H1 (cell line): Measurements from ENCODE around the gene FARS2. TPM values are rescaled to one million over a fixed set of nuclear protein-coding genes. Genes with fewer than 3 reads are reported as not detected.

ENCODE experiments used
- CTCF ChIA-PET: fragments of 300-600 bp; sonication (Branson Sonifier 250); formaldehyde crosslinking; loops from one replicate; lab custom pipeline; 2021; ENCODE audit not compliant: partially characterized antibody; lab: Charles Lee
- POLR2A ChIA-PET: fragments of 300-600 bp; sonication (Branson Sonifier 250); formaldehyde crosslinking; loops from one replicate; lab custom pipeline; 2021; ENCODE audit warnings: inconsistent platforms; ENCODE audit not compliant: partially characterized antibody; lab: Charles Lee
- DNase-seq, 2 experiments: peaks; one replicate each; pipeline versions ENCODE4 v3.0.0 to v3.0.0-alpha.2; 2010 to 2022; ENCODE audit warnings: low spot score in 2 of 2, low read depth in 1 of 2, mixed read lengths in 1 of 2
- FAIRE-seq: peaks from 2 replicates; lab custom pipeline; 2011; peaks lifted over from hg19 to GRCh38; lab: Jason Lieb, UNC
- H2AFZ ChIP-seq: 2 replicates; pipeline ENCODE4 v1.8.1; 2012; ENCODE audit warnings: low read length, inconsistent platforms
- H2AK5ac ChIP-seq: 2 replicates; pipeline ENCODE4 v1.6.1; 2013; ENCODE audit warnings: low read depth, low read length
- H2BK120ac ChIP-seq: replicated peaks from 2 replicates; pipeline ENCODE3; 2013; ENCODE audit warnings: low read depth, low read length, inconsistent platforms
- H2BK12ac ChIP-seq: 2 replicates; pipeline ENCODE4 v1.6.1; 2013; ENCODE audit warnings: low read depth, low read length
- H2BK15ac ChIP-seq: 2 replicates; pipeline ENCODE4 v1.6.1; 2013; ENCODE audit warnings: low read length
- H2BK20ac ChIP-seq: 2 replicates; pipeline ENCODE4 v1.6.1; 2013; ENCODE audit warnings: low read length
- H2BK5ac ChIP-seq: 2 replicates; pipeline ENCODE4 v1.6.1; 2013; ENCODE audit warnings: low read depth, low read length
- H3K14ac ChIP-seq: 2 replicates; pipeline ENCODE4 v1.6.1; 2013; ENCODE audit warnings: inconsistent platforms; ENCODE audit not compliant: insufficient read length
- H3K18ac ChIP-seq: 2 replicates; pipeline ENCODE4 v1.6.1; 2013; ENCODE audit warnings: low read length; ENCODE audit errors: extremely low read depth
- H3K23ac ChIP-seq: 2 replicates; pipeline ENCODE4 v1.6.1; 2013; ENCODE audit warnings: inconsistent platforms; ENCODE audit not compliant: insufficient read length
- H3K23me2 ChIP-seq: 2 replicates; pipeline ENCODE4 v1.6.1; 2013; ENCODE audit warnings: low read depth, low read length
- H3K27ac ChIP-seq: 2 replicates; pipeline ENCODE4 v1.6.1; 2011; ENCODE audit warnings: low read depth, low read length, inconsistent platforms
- H3K27me3 ChIP-seq, 4 experiments: replicated peaks in 1 of 4; 1 replicate in 1 of 4; 2 replicates in 3 of 4; pipeline versions ENCODE4 v1.6.1 to v1.8.1; 2011 to 2013; ENCODE audit warnings: low read length in 3 of 4, mild to moderate bottlenecking in 3 of 4, inconsistent platforms in 2 of 4, mixed read lengths in 2 of 4, moderate library complexity in 1 of 4; ENCODE audit not compliant: control insufficient read depth in 3 of 4, insufficient read depth in 3 of 4; ENCODE audit errors: extremely low read depth in 1 of 4
- H3K36me3 ChIP-seq, 4 experiments: 2 replicates each; pipeline versions ENCODE4 v1.6.1 to v1.8.1; 2011 to 2013; ENCODE audit warnings: mild to moderate bottlenecking in 4 of 4, low read length in 3 of 4, moderate library complexity in 2 of 4, control low read depth in 1 of 4, inconsistent platforms in 1 of 4; ENCODE audit not compliant: insufficient read depth in 4 of 4, control insufficient read depth in 2 of 4
- H3K4ac ChIP-seq: replicated peaks from 2 replicates; pipeline ENCODE3; 2013; ENCODE audit warnings: low read length, low read depth, mixed read lengths, inconsistent platforms; ENCODE audit not compliant: insufficient read length
- H3K4me1 ChIP-seq, 4 experiments: replicated peaks in 1 of 4; 1 replicate in 1 of 4; 2 replicates in 3 of 4; pipeline versions ENCODE4 v1.6.1 to v1.8.1; 2011 to 2013; ENCODE audit warnings: low read length in 3 of 4, inconsistent platforms in 2 of 4, mixed read lengths in 1 of 4; ENCODE audit not compliant: insufficient read depth in 4 of 4, control insufficient read depth in 3 of 4
- H3K4me2 ChIP-seq, 2 experiments: 2 replicates each; pipeline versions ENCODE4 v1.6.1 to v1.8.1; 2011 to 2013; ENCODE audit warnings: low read depth in 2 of 2, low read length in 2 of 2, control low read depth in 1 of 2, inconsistent platforms in 1 of 2, mild to moderate bottlenecking in 1 of 2; ENCODE audit not compliant: insufficient read depth in 1 of 2
- H3K4me3 ChIP-seq, 4 experiments: fragments of 200-600, 300-600 bp in 1 of 4; sonication (generic), shearing (Covaris generic), sonication (Bioruptor Twin) in 1 of 4; 2 replicates each; pipeline versions ENCODE4 v1.5.1 to v1.8.1; 2011 to 2016; ENCODE audit warnings: low read length in 4 of 4, low read depth in 3 of 4, control low read depth in 2 of 4, inconsistent platforms in 2 of 4, mild to moderate bottlenecking in 2 of 4, mixed read lengths in 1 of 4, moderate library complexity in 1 of 4; ENCODE audit not compliant: insufficient read depth in 2 of 4; ENCODE audit errors: extremely low read depth in 1 of 4
- H3K56ac ChIP-seq: replicated peaks from 2 replicates; pipeline ENCODE3; 2013; ENCODE audit warnings: low read depth, mild to moderate bottlenecking, mixed read lengths, low read length, inconsistent platforms; ENCODE audit not compliant: insufficient read length
- H3K79me1 ChIP-seq: 2 replicates; pipeline ENCODE4 v1.6.1; 2013; ENCODE audit warnings: low read depth, low read length, control low read depth
- H3K79me2 ChIP-seq, 2 experiments: 2 replicates each; pipeline versions ENCODE4 v1.6.1 to v1.8.1; 2012 to 2013; ENCODE audit warnings: low read length in 2 of 2, mild to moderate bottlenecking in 2 of 2, inconsistent platforms in 1 of 2; ENCODE audit not compliant: insufficient read depth in 2 of 2, control insufficient read depth in 1 of 2
- H3K9ac ChIP-seq, 4 experiments: replicated peaks in 1 of 4; 1 replicate in 1 of 4; 2 replicates in 3 of 4; pipeline versions ENCODE4 v1.6.1 to v1.8.1; 2011 to 2013; ENCODE audit warnings: low read depth in 3 of 4, low read length in 3 of 4, control low read depth in 2 of 4, mild to moderate bottlenecking in 2 of 4, moderate library complexity in 2 of 4, inconsistent platforms in 1 of 4; ENCODE audit errors: extremely low read depth in 1 of 4
- H3K9me3 ChIP-seq, 2 experiments: 2 replicates each; pipeline versions ENCODE4 v1.6.1 to v1.8.1; 2012 to 2013; ENCODE audit warnings: mild to moderate bottlenecking in 2 of 2, moderate library complexity in 2 of 2, control low read depth in 1 of 2, inconsistent platforms in 1 of 2, low read depth in 1 of 2, low read length in 1 of 2, mixed read lengths in 1 of 2; ENCODE audit not compliant: insufficient read depth in 2 of 2
- H4K20me1 ChIP-seq, 2 experiments: replicated peaks in 1 of 2; 2 replicates each; pipeline versions ENCODE3 to v1.8.1; 2011 to 2013; ENCODE audit warnings: inconsistent platforms in 2 of 2, low read length in 2 of 2, mild to moderate bottlenecking in 1 of 2; ENCODE audit not compliant: insufficient read depth in 2 of 2, control insufficient read depth in 1 of 2
- H4K5ac ChIP-seq: 2 replicates; pipeline ENCODE4 v1.6.1; 2013; ENCODE audit warnings: low read length, low read depth, mixed read lengths, inconsistent platforms; ENCODE audit not compliant: insufficient read length
- H4K8ac ChIP-seq: 2 replicates; pipeline ENCODE4 v1.8.0; 2013; ENCODE audit warnings: mild to moderate bottlenecking, moderate library complexity, low read length, inconsistent platforms; ENCODE audit not compliant: insufficient read depth; ENCODE audit errors: extremely low read depth
- H4K91ac ChIP-seq: replicated peaks from 2 replicates; pipeline ENCODE3; 2013; ENCODE audit warnings: low read length, mixed read lengths, inconsistent platforms; ENCODE audit not compliant: insufficient read length
- EP300 ChIP-seq, 2 experiments: IDR thresholded peaks; 1 replicate in 1 of 2; 2 replicates in 1 of 2; pipeline ENCODE4 v1.6.1; 2011 to 2012; ENCODE audit warnings: low read depth in 2 of 2, low read length in 2 of 2, mild to moderate bottlenecking in 2 of 2, borderline replicate concordance in 1 of 2, inconsistent platforms in 1 of 2, moderate library complexity in 1 of 2
- KDM4A ChIP-seq: IDR thresholded peaks from one replicate; pipeline ENCODE4 v1.7.1; 2012; ENCODE audit warnings: low read depth, mild to moderate bottlenecking, moderate library complexity, low read length, inconsistent platforms; ENCODE audit not compliant: severe bottlenecking
- NANOG ChIP-seq: IDR thresholded peaks from 2 replicates; pipeline ENCODE4 v1.6.1; 2011; ENCODE audit warnings: low read length, low read depth, mild to moderate bottlenecking, inconsistent platforms; ENCODE audit not compliant: insufficient read depth, poor library complexity, severe bottlenecking
- NRF1 ChIP-seq: IDR thresholded peaks from 2 replicates; pipeline ENCODE4 v1.6.1; 2011; ENCODE audit warnings: mild to moderate bottlenecking, low read depth, low read length, improper control_type of control experiment
- POLR2A ChIP-seq, 2 experiments: IDR thresholded peaks; 1 replicate in 1 of 2; 2 replicates in 1 of 2; pipeline ENCODE4 v1.6.1; 2011; ENCODE audit warnings: low read depth in 2 of 2, low read length in 2 of 2, mild to moderate bottlenecking in 2 of 2; ENCODE audit errors: control extremely low read depth in 1 of 2
- RNF2 ChIP-seq: fragments of 200-900, 300-1000 bp; sonication (generic); IDR thresholded peaks from 2 replicates; pipeline ENCODE4 v1.7.1; 2016; ENCODE audit warnings: borderline replicate concordance, low read depth, mild to moderate bottlenecking, antibody characterized with exemption, low read length; ENCODE audit not compliant: poor library complexity, severe bottlenecking; ENCODE audit errors: missing control alignments
- RXRA ChIP-seq: IDR thresholded peaks from 2 replicates; pipeline ENCODE4 v1.6.1; 2011; ENCODE audit warnings: low read depth, mild to moderate bottlenecking, low read length, moderate library complexity; ENCODE audit not compliant: insufficient read depth
- SIRT6 ChIP-seq: IDR thresholded peaks from one replicate; pipeline ENCODE4 v1.7.1; 2012; ENCODE audit warnings: low read length, inconsistent platforms
- SRF ChIP-seq: IDR thresholded peaks from 2 replicates; pipeline ENCODE4 v1.6.1; 2011; ENCODE audit warnings: mild to moderate bottlenecking, low read depth, low read length, moderate library complexity
- TBP ChIP-seq: IDR thresholded peaks from 2 replicates; pipeline ENCODE4 v1.6.1; 2011; ENCODE audit warnings: low read depth, low read length, improper control_type of control experiment
- TEAD4 ChIP-seq: IDR thresholded peaks from 2 replicates; pipeline ENCODE4 v1.6.1; 2012; ENCODE audit warnings: low read depth, low read length, inconsistent platforms, mixed read lengths
- WGBS, 2 experiments: shearing (Covaris generic) in 1 of 2; methylation state at CpG; one replicate each; pipeline versions ENCODE4 v1.1.6 to v1.1.7; 2013 to 2015; ENCODE audit warnings: low lambda C conversion rate in 2 of 2, mixed read lengths in 2 of 2, inconsistent platforms in 1 of 2, low coverage in 1 of 2, missing lambda C conversion rate in 1 of 2; ENCODE audit not compliant: insufficient replicate concordance in 2 of 2, insufficient coverage in 1 of 2, insufficient read length in 1 of 2; ENCODE audit errors: extremely low coverage in 1 of 2, missing lambda C conversion rate in 1 of 2; 5-methylcytosine and 5-hydroxymethylcytosine counted together
- polyA plus RNA-seq, 7 experiments: library from polyadenylated mRNA; depleted of rRNA in 3 of 7; stranded (reverse) in 5 of 7; unstranded in 2 of 7; fragments of >200 nt in 5 of 7; fragments of 200-250 nt in 2 of 7; gene quantifications; 1 replicate in 5 of 7; 2 replicates in 1 of 7; 4 replicates in 1 of 7; pipeline versions ENCODE4 v1.2.1 to v1.2.3, GENCODE V29; 2011 to 2013; ENCODE audit warnings: missing spikeins in 2 of 7, mixed read lengths in 2 of 7
- total RNA-seq: library from RNA; stranded (reverse); fragmentation: NEBNext Ultra II Directional; extraction: Animal tissue kit (Norgen Biotek cat#: 25700); gene quantifications from 2 replicates; pipeline ENCODE4 v1.2.1, GENCODE V29; 2021

The FARS2 gene
- total and polyA plus RNA-seq, 2 of the 8 experiments (the other 6 are each of a cell fraction or from before 2014, with no cell fraction given): 11.7 to 14.4 TPM

DNA sequence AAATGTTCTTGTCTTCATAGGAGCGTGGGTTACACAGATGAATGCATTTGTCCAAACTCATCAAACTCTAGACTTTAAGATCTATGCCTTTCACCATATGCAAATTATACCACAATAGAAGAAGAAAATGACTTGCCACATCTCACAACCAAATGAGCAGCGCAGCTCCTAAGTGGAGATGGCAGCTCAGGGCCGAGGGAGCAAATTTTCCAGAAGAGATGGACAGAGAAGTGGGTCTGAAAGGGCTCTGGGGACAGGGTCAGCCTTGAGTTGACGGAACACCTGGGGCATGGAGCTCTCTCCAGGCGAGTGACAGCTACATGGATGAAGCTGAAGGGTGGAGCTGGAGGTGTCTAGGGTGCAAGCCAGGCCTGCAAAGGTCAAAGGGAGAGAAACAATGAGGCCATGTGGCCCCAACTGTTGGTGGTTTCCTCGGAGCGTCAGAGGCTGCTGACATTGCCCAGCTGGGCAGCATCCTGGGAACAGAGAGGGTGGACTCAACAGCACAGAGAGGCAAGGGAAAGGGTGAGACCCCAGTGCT is 517.1 kb downstream of the FARS2 start:
- DNase-seq (no peak), FAIRE-seq (no peak)
- CTCF ChIA-PET: interaction anchor here (0.8 to 1.6 kb wide), 4 partner anchors 9 to 23 kb away, joined by 3 to 4 read pairs (median 3); no protein-coding TSS in a partner anchor
- no peak overlapping the region for H3K18ac ChIP-seq
- WGBS, 2 experiments: 92% methylated on average over 7 of the region's 7 CpGs; no CpG with 5 or more reads in 1 of the 2 experiments
- no peak overlapping the region for H4K91ac ChIP-seq
- H3K36me3 ChIP-seq: no peaks in the 10 kb centered on the region
- H2BK15ac ChIP-seq: no peak overlapping the region
- no peak overlapping the region for H3K9ac ChIP-seq
- H2AFZ ChIP-seq: no peak overlapping the region
- no peak overlapping the region for H2BK12ac ChIP-seq
- no peak overlapping the region for H4K5ac ChIP-seq
- peaks cover 1 to 9% (median 4%) of the 10 kb centered on the region in 4 experiments; a peak in 5 of 7 replicates for H3K4me1 ChIP-seq
- no peaks in the 10 kb centered on the region for H4K20me1 ChIP-seq
- no peak overlapping the region for H4K8ac ChIP-seq
- H3K4ac ChIP-seq: no peak overlapping the region
- H2BK20ac ChIP-seq: no peak overlapping the region
- H3K4me2 ChIP-seq: no peak overlapping the region
- POLR2A ChIA-PET: no interaction called here
- no peak overlapping the region for H3K27ac ChIP-seq
- H3K14ac ChIP-seq: no peak overlapping the region
- H3K9me3 ChIP-seq: no peaks in the 10 kb centered on the region
- H3K23ac ChIP-seq: no peak overlapping the region
- no peak overlapping the region for H2AK5ac ChIP-seq
- H2BK120ac ChIP-seq: no peak overlapping the region
- no peaks in the 10 kb centered on the region for H3K79me2 ChIP-seq
- no peaks in the 10 kb centered on the region for H3K23me2 ChIP-seq
- TF ChIP-seq TBP: no peak
- TF ChIP-seq RNF2: no peak
- no peak for TF ChIP-seq NRF1
- no peak for TF ChIP-seq EP300 (IDR thresholded peaks at IDR 0.05; ENCODE audit: borderline replicate concordance in 1 of 2, low read depth in 2 of 2, low read length in 2 of 2)
- no peak for TF ChIP-seq POLR2A (IDR thresholded peaks at IDR 0.05; ENCODE audit: control extremely low read depth in 1 of 2, low read depth in 2 of 2, low read length in 2 of 2)
- no peak for TF ChIP-seq NANOG
- TF ChIP-seq SIRT6: no peak
- no peak for TF ChIP-seq KDM4A
- TF ChIP-seq TEAD4: no peak
- no peak for TF ChIP-seq RXRA
- TF ChIP-seq SRF: no peak
- H3K79me1 ChIP-seq: no peaks in the 10 kb centered on the region
- no peaks in the 10 kb centered on the region for H3K27me3 ChIP-seq
- H3K4me3 ChIP-seq: no peak overlapping the region
- no peak overlapping the region for H2BK5ac ChIP-seq
- no peak overlapping the region for H3K56ac ChIP-seq
